C4-2B (cell line): Measurements from ENCODE around the gene LRRC26.

Experiments used
- ZFX ChIP-seq: fragments of 450-650 bp; IDR thresholded peaks from 2 replicates; pipeline ENCODE4 v1.6.1; 2017
- TF ChIP-seq, protein P1 (sequence below): fragments of 450-650 bp; conservative IDR thresholded peaks from 2 replicates; pipeline ENCODE4 v1.5.1; 2017; ENCODE audit warnings: mild to moderate bottlenecking

DNA sequence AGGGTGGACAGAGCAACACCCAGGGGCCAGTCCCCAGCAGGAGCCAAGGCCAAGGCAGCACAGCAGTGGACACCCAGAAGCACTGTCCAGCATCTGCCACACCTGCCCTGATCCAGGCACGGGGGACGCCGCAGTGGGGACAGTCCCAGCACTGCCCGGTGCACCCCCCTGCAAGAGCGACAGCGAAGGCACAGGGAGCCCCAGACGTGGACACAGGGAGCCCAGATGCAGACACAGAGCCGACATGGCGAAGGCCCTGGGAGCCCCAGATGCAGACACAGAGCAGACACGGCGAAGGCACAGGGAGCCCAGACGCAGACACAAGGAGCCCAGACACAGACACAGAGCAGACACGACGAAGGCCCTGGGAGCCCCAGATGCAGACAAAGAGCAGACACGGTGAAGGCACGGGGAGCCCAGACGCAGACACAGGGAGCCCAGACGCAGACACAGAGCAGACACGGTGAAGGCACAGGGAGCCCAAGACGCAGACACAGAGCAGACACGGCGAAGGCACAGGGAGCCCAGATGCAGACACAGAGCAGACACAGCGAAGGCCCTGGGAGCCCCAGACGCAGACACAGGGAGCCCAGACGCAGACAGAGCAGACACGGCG lies 14.2 kb upstream of the LRRC26 start:
- TF ChIP-seq, protein P1, sequence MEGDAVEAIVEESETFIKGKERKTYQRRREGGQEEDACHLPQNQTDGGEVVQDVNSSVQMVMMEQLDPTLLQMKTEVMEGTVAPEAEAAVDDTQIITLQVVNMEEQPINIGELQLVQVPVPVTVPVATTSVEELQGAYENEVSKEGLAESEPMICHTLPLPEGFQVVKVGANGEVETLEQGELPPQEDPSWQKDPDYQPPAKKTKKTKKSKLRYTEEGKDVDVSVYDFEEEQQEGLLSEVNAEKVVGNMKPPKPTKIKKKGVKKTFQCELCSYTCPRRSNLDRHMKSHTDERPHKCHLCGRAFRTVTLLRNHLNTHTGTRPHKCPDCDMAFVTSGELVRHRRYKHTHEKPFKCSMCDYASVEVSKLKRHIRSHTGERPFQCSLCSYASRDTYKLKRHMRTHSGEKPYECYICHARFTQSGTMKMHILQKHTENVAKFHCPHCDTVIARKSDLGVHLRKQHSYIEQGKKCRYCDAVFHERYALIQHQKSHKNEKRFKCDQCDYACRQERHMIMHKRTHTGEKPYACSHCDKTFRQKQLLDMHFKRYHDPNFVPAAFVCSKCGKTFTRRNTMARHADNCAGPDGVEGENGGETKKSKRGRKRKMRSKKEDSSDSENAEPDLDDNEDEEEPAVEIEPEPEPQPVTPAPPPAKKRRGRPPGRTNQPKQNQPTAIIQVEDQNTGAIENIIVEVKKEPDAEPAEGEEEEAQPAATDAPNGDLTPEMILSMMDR: no peak
- no peak for TF ChIP-seq ZFX
